Measurements from ENCODE around the gene LBX1. TPM values are rescaled to one million over a fixed set of nuclear protein-coding genes. Genes with fewer than 3 reads are reported as not detected.

Gene LBX1
- polyA plus RNA-seq, 2 of the 4 experiments (the other 2 are of a cell fraction): not detected

DNA sequence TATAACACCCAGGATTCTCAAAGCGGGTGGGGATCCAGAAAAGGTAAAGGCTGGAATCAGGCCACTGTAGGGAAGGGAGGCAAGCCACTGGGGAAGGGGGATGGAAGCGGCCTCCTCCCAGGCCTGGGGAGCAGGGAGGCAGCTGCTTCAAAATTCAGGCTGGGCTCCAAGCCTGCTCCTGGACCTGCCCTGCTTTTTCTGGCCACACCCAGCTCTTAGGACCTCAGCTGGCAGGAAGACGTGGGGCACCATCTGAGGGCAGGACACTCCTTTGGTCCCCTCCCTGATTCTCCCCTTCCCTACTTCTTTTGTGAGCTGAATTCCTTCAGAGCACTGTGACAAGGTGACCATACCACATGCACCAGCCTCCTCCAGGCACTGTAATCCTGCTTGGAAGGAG lies 4.6 kb upstream of the LBX1 start:
- H3K9me3 ChIP-seq: no peaks in the 10 kb centered on the region
- CTCF ChIA-PET: interaction anchor here (0.7 to 9.3 kb wide), 3 partner anchors 19 to 38 kb away, joined by 3 to 63 read pairs (median 3); no protein-coding TSS in a partner anchor
- no peaks in the 10 kb centered on the region for H3K4me1 ChIP-seq
- ATAC-seq (no peak), FAIRE-seq (no peak), DNase-seq (ENCODE audit: low read depth in 1 of 2, low spot score in 1 of 2) (no peak)
- WGBS (ENCODE audit: missing lambda C conversion rate): 62% methylated on average over 3 of the region's 3 CpGs
- TF ChIP-seq ZNF302 (CRISPR knock-in tag; IDR thresholded peaks at IDR 0.05) (no peak), CHD4 (IDR thresholded peaks at IDR 0.05; ENCODE audit: borderline replicate concordance) (no peak), EP300 (IDR thresholded peaks at IDR 0.05) (no peak), HEYL (CRISPR knock-in tag; IDR thresholded peaks at IDR 0.05) (no peak), RNF2 (IDR thresholded peaks at IDR 0.05; ENCODE audit: borderline replicate concordance, low read depth) (no peak), NR3C1 (IDR thresholded peaks at IDR 0.05) (no peak), CBX2 (IDR thresholded peaks at IDR 0.05; ENCODE audit: borderline replicate concordance, low read depth) (no peak), MAFK (IDR thresholded peaks at IDR 0.05; ENCODE audit: partially characterized antibody) (no peak), CEBPB (IDR thresholded peaks at IDR 0.05) (no peak), CHD2 (IDR thresholded peaks at IDR 0.05; ENCODE audit: low read length, partially characterized antibody) (no peak), KDM1A (IDR thresholded peaks at IDR 0.05; ENCODE audit: low read depth) (no peak), FOSB (CRISPR knock-in tag; IDR thresholded peaks at IDR 0.05) (no peak)
- TF ChIP-seq, protein P1, sequence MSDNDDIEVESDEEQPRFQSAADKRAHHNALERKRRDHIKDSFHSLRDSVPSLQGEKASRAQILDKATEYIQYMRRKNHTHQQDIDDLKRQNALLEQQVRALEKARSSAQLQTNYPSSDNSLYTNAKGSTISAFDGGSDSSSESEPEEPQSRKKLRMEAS (IDR thresholded peaks at IDR 0.05): no peak
- TF ChIP-seq, protein P2, sequence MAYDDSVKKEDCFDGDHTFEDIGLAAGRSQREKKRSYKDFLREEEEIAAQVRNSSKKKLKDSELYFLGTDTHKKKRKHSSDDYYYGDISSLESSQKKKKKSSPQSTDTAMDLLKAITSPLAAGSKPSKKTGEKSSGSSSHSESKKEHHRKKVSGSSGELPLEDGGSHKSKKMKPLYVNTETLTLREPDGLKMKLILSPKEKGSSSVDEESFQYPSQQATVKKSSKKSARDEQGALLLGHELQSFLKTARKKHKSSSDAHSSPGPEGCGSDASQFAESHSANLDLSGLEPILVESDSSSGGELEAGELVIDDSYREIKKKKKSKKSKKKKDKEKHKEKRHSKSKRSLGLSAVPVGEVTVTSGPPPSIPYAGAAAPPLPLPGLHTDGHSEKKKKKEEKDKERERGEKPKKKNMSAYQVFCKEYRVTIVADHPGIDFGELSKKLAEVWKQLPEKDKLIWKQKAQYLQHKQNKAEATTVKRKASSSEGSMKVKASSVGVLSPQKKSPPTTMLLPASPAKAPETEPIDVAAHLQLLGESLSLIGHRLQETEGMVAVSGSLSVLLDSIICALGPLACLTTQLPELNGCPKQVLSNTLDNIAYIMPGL (CRISPR knock-in tag; IDR thresholded peaks at IDR 0.05; ENCODE audit: borderline replicate concordance): no peak
- TF ChIP-seq, protein P3, sequence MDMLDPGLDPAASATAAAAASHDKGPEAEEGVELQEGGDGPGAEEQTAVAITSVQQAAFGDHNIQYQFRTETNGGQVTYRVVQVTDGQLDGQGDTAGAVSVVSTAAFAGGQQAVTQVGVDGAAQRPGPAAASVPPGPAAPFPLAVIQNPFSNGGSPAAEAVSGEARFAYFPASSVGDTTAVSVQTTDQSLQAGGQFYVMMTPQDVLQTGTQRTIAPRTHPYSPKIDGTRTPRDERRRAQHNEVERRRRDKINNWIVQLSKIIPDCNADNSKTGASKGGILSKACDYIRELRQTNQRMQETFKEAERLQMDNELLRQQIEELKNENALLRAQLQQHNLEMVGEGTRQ (IDR thresholded peaks at IDR 0.05): no peak
- TF ChIP-seq, protein P4, sequence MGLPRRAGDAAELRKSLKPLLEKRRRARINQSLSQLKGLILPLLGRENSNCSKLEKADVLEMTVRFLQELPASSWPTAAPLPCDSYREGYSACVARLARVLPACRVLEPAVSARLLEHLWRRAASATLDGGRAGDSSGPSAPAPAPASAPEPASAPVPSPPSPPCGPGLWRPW (IDR thresholded peaks at IDR 0.05): no peak
- POLR2A ChIA-PET: no interaction called here
- no peak overlapping the region for H3K4me2 ChIP-seq
- no peak overlapping the region for H3K27ac ChIP-seq
- H3K4me3 ChIP-seq: no peak overlapping the region

DNA sequence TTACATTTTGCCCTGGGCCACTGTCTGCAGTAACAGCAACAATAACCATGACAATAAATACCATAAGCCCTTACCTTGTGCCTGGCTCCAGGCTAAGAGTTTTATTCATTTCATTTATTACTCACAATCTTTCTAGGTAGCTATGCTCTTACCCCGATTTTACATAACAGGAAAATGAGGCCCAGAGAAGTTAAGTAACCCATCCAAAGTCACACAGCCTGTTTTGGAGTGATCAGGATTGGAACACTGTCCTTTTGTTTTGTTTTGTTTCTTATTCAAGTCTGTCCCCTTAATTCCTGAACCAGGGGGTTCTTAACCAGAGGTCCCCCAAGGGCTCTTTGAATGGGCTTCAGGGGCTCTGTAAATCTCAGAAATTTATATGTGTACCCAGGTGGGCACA lies 4.2 kb upstream of the LBX1 start:
- ATAC-seq (no peak), DNase-seq (ENCODE audit: low read depth in 1 of 2, low spot score in 1 of 2) (no peak), FAIRE-seq (no peak)
- TF ChIP-seq ZSCAN20 (CRISPR knock-in tag; IDR thresholded peaks at IDR 0.05) (no peak), PHF8 (IDR thresholded peaks at IDR 0.05; ENCODE audit: borderline replicate concordance, low read depth) (no peak), EHF (CRISPR knock-in tag; IDR thresholded peaks at IDR 0.05) (no peak)
- TF ChIP-seq, protein P2 (CRISPR knock-in tag; IDR thresholded peaks at IDR 0.05; ENCODE audit: borderline replicate concordance): no peak
- TF ChIP-seq, protein P5, sequence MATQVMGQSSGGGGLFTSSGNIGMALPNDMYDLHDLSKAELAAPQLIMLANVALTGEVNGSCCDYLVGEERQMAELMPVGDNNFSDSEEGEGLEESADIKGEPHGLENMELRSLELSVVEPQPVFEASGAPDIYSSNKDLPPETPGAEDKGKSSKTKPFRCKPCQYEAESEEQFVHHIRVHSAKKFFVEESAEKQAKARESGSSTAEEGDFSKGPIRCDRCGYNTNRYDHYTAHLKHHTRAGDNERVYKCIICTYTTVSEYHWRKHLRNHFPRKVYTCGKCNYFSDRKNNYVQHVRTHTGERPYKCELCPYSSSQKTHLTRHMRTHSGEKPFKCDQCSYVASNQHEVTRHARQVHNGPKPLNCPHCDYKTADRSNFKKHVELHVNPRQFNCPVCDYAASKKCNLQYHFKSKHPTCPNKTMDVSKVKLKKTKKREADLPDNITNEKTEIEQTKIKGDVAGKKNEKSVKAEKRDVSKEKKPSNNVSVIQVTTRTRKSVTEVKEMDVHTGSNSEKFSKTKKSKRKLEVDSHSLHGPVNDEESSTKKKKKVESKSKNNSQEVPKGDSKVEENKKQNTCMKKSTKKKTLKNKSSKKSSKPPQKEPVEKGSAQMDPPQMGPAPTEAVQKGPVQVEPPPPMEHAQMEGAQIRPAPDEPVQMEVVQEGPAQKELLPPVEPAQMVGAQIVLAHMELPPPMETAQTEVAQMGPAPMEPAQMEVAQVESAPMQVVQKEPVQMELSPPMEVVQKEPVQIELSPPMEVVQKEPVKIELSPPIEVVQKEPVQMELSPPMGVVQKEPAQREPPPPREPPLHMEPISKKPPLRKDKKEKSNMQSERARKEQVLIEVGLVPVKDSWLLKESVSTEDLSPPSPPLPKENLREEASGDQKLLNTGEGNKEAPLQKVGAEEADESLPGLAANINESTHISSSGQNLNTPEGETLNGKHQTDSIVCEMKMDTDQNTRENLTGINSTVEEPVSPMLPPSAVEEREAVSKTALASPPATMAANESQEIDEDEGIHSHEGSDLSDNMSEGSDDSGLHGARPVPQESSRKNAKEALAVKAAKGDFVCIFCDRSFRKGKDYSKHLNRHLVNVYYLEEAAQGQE (IDR thresholded peaks at IDR 0.05): no peak
- no peak overlapping the region for H3K4me2 ChIP-seq
- H3K27ac ChIP-seq: no peak overlapping the region
- no peak overlapping the region for H3K4me3 ChIP-seq
- no peaks in the 10 kb centered on the region for H3K9me3 ChIP-seq
- 3% methylated on average over 1 of the region's 1 CpG for WGBS (ENCODE audit: missing lambda C conversion rate)
- H3K4me1 ChIP-seq: no peaks in the 10 kb centered on the region
- ChIA-PET POLR2A (no interaction called here), CTCF (interaction anchor here (1.3 to 9.3 kb wide), 2 partner anchors 19 to 39 kb away, joined by 3 to 63 read pairs; no protein-coding TSS in a partner anchor)

Data from A549 (cell line).